ENCODE measurements around the gene METTL1.

Gene METTL1

DNA sequence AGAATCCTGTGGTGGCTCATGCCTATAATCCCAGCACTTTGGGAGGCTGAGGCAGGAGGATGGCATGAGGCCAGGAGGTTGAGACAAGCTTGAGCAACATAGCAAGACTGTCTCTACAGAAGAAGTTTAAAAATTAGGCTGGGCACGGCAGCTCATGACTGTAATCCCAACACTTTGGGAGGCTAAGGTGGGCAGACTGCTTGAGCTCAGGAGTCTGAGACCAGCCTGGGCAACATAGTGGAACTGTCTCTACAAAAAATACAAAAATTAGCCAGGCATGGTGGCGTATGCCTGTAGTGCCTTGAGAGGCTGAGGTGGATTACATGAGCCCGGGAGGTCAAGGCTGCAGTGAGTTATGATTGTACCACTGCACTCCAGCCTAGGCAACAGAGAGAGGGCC, 4.0 kb downstream of the METTL1 start:
- no peak for DNase-seq (ENCODE audit: low spot score)

DNA sequence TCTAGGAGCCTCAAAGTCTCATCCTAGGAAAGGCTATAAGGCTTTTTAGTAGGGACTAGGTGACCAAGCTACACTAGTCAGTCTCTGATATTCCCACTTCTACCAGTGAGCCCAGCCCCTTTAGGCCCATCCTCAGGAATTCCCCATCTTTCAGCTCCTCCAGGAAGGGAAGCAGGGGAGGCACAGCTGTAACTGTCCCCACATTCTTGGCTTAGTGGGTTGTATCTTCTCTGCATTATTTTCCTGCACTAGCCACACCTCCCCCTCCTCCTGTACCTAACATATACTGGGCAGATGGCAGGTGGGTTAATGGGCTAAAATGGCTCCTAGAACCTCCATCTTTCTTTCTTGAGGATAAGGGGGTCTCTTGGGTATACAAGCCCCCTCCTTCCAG, 4.6 kb downstream of the METTL1 start:
- no peak for DNase-seq (ENCODE audit: low spot score)

DNA sequence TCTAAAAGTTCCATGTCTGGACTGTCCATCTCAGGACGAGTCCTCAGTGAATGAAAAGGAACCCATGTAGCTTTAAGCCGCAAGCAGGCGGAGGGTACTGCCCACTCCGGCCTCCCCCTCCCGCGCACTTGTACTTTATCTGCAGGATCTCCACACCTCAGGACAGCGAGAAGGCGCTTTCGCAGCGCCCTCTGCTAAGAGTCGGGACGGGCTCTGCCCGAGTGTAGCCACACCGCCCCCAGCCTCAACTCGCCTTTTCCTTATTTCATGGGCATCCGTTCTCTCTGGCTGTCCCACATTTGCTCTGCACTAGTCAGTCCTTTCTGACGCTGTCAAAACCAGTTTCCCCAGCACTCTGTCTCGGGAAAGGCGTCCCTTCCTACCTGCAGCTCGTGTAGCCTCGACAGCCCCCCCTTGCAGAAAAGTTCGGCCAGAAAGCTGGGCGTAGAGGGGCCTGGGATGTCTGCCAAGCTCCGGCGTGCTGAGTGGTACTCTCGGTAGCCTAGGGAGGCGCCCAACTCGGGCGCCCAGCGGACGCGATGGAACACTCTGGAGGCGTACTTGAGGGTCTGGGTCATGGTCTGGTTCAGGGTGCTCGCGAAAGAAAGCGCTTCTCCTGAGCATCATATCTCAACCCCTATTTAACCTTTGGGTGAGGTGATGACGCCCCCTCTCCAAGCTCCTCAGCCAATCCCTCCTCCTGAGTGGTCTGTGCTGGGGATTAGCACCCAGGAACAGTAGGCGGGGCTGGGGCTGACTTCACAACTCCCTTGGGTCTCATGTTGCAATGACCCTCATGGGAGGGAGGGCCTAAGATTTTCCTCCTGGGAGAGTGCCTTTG, 5.2 kb downstream of the METTL1 start, which contains the start of gene CYP27B1:
Gene CYP27B1 (minus strand): TSS at position 615 of the 841 bp plus-strand sequence. CDS start 37 bp downstream, at position 578.
- no peak for DNase-seq (ENCODE audit: low spot score)

DNA sequence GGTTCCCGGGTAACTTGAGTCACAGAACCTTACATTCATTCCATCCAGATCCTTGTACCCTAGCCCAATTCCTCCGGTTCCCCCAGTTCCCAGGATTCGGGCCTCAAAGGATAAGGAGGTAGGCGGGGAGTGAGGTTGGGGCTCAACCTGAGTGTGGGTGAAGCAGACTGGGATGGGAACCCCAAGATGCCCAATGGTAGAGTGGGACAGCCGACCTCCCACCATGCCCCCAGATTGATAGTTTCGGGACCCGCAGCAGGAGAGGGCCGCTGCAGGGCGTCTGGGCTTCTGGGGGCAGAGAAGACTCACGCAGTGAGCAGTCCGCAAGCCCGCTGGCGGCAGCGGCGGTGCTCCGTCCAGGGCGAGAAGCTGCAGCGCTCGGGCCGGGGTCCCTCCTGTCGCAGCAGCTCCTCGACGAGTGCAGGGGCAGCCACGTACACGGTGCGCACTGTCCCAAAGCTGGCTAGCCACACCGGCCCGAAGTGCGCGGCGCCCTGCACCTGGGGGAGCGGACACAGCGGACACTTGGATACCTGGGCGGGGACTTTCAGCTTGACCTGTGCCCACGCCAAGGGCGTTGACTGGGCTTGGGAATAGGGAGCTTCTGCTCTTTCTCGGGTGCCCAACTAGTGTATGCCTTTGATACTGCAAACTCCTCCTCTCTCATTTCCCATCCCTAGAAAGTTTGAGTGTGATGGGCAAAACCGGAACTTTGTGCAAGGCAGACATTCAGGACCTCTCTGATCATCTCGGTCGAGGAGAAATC, 6.0 kb downstream of the METTL1 start:
- no peak for DNase-seq (ENCODE audit: low spot score)

DNA sequence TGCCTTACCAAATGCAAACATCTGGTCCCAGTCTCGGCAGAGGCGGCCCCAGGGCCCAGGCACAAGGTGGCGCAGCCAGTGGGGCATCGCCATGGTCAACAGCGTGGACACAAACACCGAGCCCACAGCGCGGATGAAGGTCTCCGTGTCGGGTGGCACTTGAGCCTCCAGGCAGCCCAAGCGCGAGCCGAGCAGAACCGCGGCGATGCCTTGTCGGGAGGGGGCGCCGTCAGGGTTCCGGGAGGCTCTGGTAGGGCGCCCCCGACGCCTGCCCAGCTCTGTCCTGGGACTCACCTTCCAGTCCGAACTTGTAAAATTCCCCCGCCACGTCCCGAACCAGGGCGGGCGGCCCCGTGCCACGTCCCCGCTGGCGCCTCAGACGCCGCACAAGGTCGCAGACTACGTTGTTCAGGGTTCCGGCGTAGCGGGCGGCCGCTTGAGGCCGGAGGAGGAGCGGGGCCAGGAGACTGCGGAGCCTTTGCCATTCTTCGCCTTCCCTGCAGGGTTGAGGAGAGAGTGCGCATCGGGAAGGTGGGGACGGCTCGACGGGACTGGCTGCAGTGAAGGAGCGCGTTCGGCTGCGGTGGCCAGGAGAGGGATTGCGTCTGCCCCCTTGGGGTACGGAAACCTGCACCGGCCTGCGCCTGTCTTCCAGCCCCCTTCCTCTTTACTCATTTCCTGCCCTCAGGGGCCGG, 6.8 kb downstream of the METTL1 start:
- peak; percentile 65 for DNase-seq (ENCODE audit: low spot score)

DNA sequence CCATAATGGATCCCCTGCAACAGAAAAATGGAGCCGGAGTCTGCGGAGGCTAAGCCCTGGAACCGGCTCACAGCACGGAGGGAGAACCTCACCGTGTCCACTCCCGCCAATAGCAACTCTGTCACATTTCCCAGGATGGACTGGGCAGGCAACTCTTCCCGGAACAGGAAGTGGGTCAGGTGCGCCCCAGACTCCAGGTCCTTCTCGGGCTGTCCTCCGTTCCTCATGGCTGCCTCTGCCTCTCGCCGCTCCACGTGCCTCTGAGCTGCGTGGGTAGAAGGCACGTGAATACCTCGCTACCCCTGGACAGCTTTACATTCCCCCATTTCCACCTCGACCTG, 7.3 kb downstream of the METTL1 start:
- no peak for DNase-seq (ENCODE audit: low spot score)

DNA sequence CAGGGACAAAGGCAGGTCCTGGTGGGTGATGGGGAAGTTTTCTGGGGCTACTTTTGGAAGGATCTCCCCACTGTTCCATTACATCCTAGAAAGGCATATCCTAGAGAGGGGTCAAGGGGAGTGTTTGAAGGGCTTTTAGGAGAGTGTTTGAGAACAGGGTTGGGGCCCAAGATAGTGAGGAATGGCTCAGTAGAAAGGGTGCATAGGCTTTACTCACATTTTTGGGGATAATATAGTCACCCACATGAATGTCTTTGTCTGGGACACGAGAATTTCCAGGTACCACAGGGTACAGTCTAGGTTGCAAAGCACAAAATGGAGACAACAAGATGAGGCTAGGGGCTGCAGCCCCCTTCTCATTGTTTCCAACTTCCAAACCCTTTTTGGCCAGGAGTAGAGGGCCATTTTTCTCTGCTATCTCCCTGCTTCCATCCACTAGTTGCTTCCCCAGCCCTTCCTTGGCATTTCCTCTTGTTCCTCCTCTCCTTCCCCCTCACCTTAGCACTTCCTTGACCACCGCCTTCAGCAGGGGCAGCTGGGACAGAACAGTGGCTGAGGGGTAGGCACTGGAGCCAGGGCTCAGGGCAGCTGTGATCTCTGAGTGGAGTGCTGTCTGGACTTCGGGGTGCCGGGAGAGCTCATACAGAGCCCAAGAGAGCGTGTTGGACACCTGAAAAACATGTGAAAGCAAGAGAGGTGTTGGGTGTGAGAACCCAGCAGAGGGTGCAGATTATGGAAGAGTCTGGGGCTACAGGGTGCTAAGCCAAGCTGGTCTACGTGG, 7.8 kb downstream of the METTL1 start:
- DNase-seq (ENCODE audit: low spot score), result no peak

DNA sequence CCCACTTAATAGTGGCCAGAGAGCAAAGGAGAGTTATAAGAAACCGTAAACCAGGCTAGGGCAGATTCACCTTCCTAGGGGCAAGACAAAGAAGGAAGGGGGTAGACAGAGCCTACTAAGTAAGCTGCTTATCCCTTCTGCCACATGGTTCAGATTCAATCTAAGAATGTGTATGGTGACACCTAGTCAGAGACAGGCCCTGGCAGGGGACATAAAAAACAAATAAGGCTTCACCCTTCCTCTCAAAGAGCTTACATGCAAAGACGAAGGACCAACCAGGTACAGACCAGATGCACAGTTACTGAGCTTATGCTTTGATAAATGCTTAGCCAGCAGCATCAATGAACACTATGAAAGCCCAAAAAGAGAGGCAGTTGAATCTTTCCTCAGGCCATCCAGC, 9.4 kb downstream of the METTL1 start:
- DNase-seq (ENCODE audit: low spot score), result no peak

DNA sequence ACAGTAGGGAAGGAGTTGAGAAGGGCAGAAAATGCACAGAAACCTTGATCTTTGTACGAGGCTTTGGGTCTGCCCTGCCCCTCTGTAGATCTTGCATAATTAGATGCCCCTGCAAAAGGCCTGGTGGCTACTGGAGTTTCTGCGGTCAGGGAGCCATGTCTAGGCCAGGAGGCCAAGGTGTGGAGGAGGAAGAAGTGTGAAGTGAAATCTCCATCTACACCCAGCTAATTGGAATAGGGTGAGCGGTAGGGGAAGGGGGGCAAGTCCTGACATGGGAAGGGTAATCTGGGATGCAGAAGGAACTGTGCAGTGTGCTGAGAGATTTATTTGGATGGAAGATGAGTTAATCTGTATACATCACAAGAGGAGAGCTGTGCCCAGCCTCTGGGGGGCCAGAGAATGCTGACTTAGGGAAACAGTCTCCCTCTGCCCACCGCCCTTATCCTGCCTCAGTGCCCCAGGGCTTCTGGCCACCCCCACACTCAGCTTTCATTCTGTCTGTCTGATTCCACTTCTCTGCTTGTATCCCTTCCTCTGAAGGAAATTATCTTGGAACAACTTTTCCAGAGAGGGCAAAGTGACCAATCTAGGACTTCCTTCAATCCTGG, 10.4 kb downstream of the METTL1 start:
- DNase-seq (ENCODE audit: low spot score), result no peak

DNA sequence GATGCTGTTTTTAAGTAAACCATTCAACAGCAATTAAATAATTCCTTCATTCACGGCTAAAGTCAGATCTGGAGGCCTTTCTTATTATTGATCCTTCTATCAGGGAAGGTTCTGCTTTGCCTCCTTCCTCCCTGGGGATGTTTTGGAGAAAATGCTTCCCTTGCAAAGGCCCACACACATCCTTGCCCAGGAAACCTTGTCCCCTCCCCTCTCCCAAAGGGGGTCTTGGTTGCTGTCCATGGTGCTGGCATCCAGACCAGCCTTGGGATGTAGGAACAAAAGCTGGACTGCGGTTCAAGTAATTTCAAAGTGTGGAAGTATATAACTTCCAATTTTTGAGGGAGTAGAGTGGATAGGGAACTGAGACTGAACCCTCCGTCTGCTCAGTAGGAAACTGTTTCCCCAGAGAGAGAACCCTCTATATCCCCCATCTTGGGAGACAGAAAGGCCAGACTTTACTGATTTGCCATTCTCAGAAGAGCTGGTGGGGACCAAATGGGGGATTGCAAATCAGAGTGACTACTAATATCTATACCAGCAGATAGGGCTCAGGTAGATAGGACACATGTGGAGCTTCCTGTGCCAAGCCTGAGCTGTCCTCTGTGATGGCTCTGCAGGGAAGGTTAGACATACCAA, 11.4 kb downstream of the METTL1 start:
- DNase-seq (ENCODE audit: low spot score), result no peak

DNA sequence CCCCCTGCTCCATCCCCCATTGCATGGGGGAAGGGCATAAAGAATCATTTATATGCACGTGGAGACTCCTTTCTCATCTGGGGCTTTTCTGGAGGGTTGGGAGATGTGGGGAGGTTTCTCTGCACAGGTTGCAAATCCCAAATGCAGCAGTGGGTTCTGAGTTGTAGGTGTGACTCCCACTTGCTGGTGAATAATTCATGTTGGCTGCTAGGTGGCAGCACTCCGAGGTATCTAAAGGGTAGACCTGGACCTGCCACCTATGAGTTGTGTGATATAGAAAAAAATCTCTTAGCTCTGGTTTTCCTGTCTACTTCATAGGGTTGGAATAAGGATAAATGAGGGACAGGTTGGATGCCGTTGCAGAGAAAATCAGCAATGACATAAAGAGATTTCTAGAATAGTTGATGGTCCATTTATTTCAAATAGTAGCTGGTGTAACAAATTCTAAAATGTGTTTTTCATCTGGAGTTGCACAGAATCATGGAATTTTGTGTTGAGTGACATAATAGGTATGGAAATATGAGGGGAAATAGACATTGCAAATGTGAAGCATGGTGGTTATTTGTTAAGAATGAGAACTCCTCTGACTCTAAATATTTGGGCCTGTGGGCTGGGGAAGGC, 12.4 kb downstream of the METTL1 start:
- DNase-seq (ENCODE audit: low spot score), result peak; percentile 51

DNA sequence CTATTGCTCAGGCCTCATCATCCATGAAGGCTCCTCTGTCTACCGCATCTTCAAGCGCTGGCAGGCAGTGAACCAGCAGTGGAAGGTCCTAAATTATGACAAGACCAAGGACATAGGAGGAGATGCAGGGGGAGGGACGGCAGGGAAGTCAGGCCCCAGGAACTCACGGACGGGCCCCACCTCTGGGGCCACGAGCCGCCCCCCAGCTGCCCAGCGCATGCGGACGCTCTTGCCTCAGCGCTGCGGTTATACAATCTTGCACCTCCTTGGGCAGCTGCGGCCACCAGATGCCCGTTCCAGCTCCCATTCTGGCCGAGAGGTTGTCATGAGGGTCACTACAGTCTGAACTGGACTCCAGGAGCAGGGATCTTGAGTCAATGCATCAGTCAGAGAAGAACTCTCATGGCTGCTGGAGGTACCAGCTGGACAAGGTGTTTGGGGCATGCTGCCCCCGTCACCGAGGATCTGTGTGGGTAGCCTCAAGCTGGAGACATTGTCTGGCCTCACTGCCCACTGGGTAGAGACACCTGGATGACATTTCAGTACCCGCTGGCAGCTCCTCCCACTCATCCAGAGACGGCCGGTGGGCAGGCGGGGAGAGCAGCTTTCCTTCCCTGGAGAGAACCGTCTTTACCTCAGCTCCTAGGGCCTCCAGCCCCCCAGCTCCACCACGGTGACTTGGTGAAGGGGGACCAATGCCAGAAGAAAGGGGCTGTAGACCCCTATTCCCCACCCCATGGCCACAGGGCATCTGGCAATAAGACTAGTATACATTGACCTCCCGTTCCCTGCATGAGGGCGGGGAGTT, 13.1 kb downstream of the METTL1 start:
- no peak for DNase-seq (ENCODE audit: low spot score)

DNA sequence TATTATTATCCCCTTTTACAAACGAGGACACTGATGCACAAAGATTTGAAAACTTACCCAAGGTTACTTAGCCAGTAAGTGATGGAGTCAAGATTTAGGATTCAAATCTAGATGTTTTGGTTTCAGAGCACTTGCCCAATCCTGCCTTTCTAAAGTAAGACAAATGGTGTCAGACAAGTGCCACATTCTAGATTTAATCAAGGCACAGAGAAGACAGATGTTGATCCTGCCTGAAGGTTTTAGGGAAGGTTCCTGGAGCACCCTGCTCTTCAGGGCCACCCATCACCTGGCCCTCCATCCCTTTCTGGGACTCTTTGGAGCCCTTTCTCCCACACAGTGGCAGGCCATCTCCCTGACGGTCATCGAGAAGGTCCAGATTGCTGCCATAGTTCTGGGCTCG, 14.1 kb downstream of the METTL1 start:
- no peak for DNase-seq (ENCODE audit: low spot score)

DNA sequence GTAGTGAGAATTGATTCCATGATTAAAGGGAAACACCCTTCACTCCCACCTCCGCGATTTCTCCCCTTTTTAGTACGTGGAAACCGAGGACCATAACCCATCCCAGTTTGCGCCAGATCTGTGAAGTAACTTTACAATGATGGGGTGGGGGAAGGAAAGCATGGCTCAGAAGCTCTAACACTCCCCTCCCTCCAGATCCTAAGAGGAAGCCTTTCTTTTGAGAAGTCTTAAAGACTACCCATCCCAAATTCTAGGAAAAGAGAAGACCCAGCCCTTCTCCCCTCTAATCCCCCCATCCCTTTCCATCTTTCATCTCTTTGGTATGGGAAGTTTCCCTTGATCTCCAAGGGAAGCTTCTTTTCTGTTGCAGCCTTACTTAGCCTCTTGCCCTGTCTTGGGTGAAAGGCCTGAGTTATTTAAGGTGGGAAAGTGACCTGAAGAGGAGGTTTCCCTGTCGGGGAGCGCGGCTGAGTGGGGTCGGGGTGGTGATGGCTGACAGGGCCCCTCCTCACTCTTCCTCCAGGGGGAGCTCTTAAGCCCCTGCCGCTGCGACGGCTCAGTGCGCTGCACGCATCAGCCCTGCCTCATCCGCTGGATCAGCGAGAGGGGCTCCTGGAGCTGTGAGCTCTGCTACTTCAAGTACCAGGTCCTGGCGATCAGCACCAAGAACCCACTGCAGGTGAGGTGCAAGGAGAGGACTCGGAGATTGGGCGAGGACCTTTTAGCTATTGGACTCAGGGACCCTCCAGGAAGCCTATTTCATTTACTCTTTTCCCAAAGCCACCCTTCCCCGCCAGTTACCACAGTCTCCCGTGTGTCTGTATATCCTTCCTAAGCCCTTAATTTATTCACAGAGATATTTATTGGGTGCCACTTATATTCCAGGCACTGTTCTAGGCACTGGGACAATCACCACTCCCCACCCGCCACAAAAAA, 15.2 kb downstream of the METTL1 start:
- peak; percentile 79 for DNase-seq (ENCODE audit: low spot score)

DNA sequence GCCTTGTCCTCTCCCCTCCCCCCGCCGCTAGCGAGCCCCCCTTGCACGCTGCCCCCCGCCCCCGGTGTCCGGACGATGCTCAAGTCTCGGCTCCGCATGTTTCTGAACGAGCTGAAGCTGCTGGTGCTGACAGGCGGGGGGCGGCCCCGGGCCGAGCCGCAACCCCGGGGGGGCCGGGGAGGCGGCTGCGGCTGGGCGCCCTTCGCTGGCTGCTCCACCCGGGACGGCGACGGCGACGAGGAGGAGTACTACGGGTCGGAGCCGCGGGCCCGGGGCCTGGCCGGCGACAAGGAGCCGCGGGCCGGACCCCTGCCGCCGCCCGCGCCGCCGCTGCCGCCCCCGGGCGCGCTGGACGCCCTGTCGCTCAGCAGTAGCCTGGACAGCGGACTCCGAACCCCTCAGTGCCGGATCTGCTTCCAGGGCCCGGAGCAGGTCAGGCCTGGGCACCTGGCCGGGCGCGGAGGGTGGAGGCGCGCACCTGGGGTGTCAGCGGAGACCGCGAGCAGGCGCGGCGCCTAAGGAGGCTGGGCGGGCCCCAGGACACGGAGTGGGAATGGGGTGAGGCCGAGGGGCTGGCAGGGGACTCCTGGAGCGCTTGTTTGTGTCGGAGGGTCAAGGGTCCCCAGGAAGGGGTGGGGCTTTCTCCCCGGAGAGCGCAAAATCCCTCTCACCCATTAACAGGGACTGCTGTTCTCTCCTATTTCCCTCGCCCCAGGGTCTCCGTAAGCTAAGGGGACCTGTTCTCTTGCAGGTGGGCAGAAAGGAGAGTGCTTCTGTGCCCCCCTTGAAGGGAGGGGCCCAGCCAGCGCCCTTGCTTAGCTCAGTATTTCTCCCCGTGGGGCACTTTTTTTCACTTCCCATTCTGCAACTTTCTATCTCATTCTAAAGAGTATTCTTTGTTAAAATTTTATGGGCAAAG, 16.2 kb downstream of the METTL1 start:
- no peak for DNase-seq (ENCODE audit: low spot score)

DNA sequence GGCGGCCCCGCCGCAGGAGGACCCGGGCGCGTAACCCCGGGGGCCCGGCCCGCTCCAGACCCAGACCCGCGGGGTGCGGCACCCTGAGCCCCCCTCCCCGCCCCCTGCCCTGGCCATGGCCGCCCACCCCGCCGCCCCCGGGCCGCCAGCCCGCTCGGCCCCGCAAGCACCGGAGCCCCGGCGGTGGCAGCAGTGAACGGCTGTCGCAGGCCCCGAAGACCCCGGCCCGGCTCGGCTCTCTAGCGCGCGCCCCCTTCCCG, 16.8 kb downstream of the METTL1 start:
- no peak for DNase-seq (ENCODE audit: low spot score)

DNA sequence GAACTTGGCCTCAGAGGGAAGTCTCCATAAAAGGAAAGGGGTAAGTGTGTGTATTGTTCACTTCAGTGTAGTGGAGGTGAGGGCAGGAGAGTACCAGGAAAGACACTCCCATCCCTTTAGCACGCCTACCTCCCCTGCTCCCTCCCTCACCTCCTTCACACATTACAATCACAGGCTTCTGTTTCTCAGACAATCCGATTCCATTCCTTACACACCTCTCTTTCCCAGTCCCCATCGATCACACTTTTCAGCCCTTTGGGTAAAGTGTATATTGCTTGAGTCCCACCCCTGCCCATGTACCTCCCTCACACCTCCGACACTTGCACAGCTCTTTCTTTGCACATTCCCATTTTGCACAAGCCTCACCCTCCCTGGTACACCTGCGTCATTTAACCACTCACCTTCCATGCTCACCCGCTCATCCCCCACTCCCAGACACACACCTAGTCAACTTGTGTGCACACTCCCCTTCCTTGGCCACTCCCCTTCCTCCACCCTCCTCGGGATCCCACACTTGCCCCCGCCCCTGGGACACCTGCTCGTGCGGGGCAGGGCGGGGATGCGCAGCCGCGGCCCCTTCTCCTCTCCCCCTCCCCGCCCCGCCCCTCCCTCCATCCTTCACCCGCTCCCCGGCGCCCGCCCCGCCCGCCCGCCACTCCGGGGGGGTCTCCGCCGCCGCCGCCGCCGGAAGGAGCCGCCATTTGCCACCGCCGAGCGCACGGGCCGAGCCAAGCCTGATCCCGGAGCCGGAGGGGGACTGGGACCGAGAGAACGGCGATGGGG, 17.3 kb downstream of the METTL1 start, which contains the start of gene MARCHF9:
Gene MARCHF9 (plus strand): TSS at position 693 of the 783 bp plus-strand sequence. CDS start 426 bp downstream, outside the sequence.
- peak; percentile 82 for DNase-seq (ENCODE audit: low spot score)

All from activated CD4-positive, alpha-beta T cell treated with anti-CD3 and anti-CD28 coated beads, Interleukin-2, Interleukin-4, amounts not matched to agents 100 ng/mL and 50 ng/mL, durations not matched to agents 16 hours and 8 hours (primary cell).